HepG2 (cell line): Measurements from ENCODE around the gene DICER1. TPM values are rescaled to one million over a fixed set of nuclear protein-coding genes. Genes with fewer than 3 reads are reported as not detected.

Experiments used
- ATAC-seq: fragments of 200-7000 bp; cut with Tn5 transposase; 3 replicates; pipeline ENCODE4 v1.9.1; 2020; ENCODE audit warnings: mild to moderate bottlenecking, moderate library complexity
- BruUV-seq: library from RNA; stranded (reverse); fragments of 400-500 nt; replicated peaks from 2 replicates; lab custom pipeline; 2021; lab: Mats Ljungman, UMichigan
- CTCF ChIA-PET: fragments of 300-600 bp; formaldehyde crosslinking; extraction: SDS; loops from one replicate; lab custom pipeline; 2021; ENCODE audit warnings: low total read pairs, inconsistent platforms, low intra/inter-chr PET ratio; lab: Yijun Ruan, JAX
- POLR2A ChIA-PET: fragments of 350-600 bp; sonication (Branson Sonifier 250); formaldehyde crosslinking; loops from one replicate; lab custom pipeline; 2020; ENCODE audit warnings: antibody characterized with exemption, inconsistent platforms; lab: Yijun Ruan, JAX
- DNase-seq: peaks from one replicate; pipeline ENCODE4 v3.0.0-alpha.2; 2015; ENCODE audit warnings: low spot score
- FAIRE-seq: peaks from 3 replicates; lab custom pipeline; 2011; peaks lifted over from hg19 to GRCh38; lab: Jason Lieb, UNC
- H2AFZ ChIP-seq: one replicate; pipeline ENCODE4 v1.6.1; 2011; ENCODE audit warnings: low read length, inconsistent platforms
- H3K27ac ChIP-seq: fragments of 300-600 bp; 3 replicates; pipeline ENCODE4 v1.8.0; 2011; ENCODE audit warnings: mixed run types, mild to moderate bottlenecking, mixed read lengths, low read length, inconsistent platforms; ENCODE audit not compliant: insufficient read depth; ENCODE audit errors: extremely low read length
- H3K27me3 ChIP-seq, 2 experiments: fragments of 200-600 bp in 1 of 2; 2 replicates in 1 of 2; 3 replicates in 1 of 2; pipeline versions ENCODE4 v1.6.0 to v1.8.0; 2011; ENCODE audit warnings: low read length in 2 of 2, mild to moderate bottlenecking in 2 of 2, moderate library complexity in 2 of 2, inconsistent platforms in 1 of 2; ENCODE audit not compliant: insufficient read depth in 2 of 2, control insufficient read depth in 1 of 2
- H3K36me3 ChIP-seq, 2 experiments: fragments of 200-600 bp in 1 of 2; replicated peaks in 1 of 2; 2 replicates in 1 of 2; 3 replicates in 1 of 2; pipeline versions ENCODE4 v1.5.1 to v1.8.0; 2011; ENCODE audit warnings: low read length in 2 of 2, inconsistent platforms in 1 of 2; ENCODE audit not compliant: insufficient read depth in 2 of 2, control insufficient read depth in 1 of 2
- H3K4me1 ChIP-seq: 2 replicates; pipeline ENCODE4 v1.5.1; 2012; ENCODE audit warnings: low read length, inconsistent platforms; ENCODE audit not compliant: insufficient read depth
- H3K4me2 ChIP-seq: 2 replicates; pipeline ENCODE4 v1.6.0; 2011; ENCODE audit warnings: low read depth, low read length, inconsistent platforms
- H3K4me3 ChIP-seq, 3 experiments: fragments of 200-600 bp in 1 of 3; sonication (generic), shearing (Covaris generic) in 1 of 3; replicated peaks in 1 of 3; 2 replicates each; pipeline ENCODE4 v1.5.1; 2011 to 2016; ENCODE audit warnings: low read length in 3 of 3, inconsistent platforms in 2 of 3, low read depth in 2 of 3, mild to moderate bottlenecking in 2 of 3, control low read depth in 1 of 3, mixed read lengths in 1 of 3; ENCODE audit not compliant: insufficient read depth in 1 of 3
- H3K79me2 ChIP-seq: one replicate; pipeline ENCODE4 v1.6.1; 2011; ENCODE audit warnings: low read length, inconsistent platforms; ENCODE audit not compliant: insufficient read depth
- H3K9ac ChIP-seq: 2 replicates; pipeline ENCODE4 v1.6.0; 2011; ENCODE audit warnings: mild to moderate bottlenecking, low read depth, low read length, inconsistent platforms; ENCODE audit not compliant: insufficient read depth
- H3K9me3 ChIP-seq: 2 replicates; pipeline ENCODE4 v1.5.1; 2012; ENCODE audit warnings: mild to moderate bottlenecking, low read length
- H4K20me1 ChIP-seq: 2 replicates; pipeline ENCODE4 v1.6.0; 2011; ENCODE audit warnings: inconsistent platforms, mild to moderate bottlenecking, low read length, moderate library complexity; ENCODE audit not compliant: insufficient read depth
- ARNT2 ChIP-seq: sonication (generic); formaldehyde crosslinking; IDR thresholded peaks from 2 replicates; pipeline ENCODE4 v1.8.0; 2022; ENCODE audit warnings: mild to moderate bottlenecking, low read depth, missing genetic modification reagents, moderate library complexity
- BRD4 ChIP-seq: sonication (generic); formaldehyde crosslinking; IDR thresholded peaks from 2 replicates; pipeline ENCODE4 v1.4.0; 2020; ENCODE audit warnings: missing genetic modification reagents
- MTERF4 ChIP-seq: sonication (generic); formaldehyde crosslinking; IDR thresholded peaks from 2 replicates; pipeline ENCODE4 v1.8.0; 2023; ENCODE audit warnings: mild to moderate bottlenecking, missing genetic modification reagents
- PPARG ChIP-seq: conservative IDR thresholded peaks from 2 replicates; pipeline ENCODE4 v1.6.1; 2016; ENCODE audit warnings: missing biosample characterization, missing genetic modification reagents
- PRPF4 ChIP-seq: fragments of 200-400 bp; formaldehyde crosslinking; IDR thresholded peaks from 2 replicates; pipeline ENCODE4 v1.6.1; 2016; ENCODE audit warnings: low read length, low read depth; ENCODE audit not compliant: poor library complexity, severe bottlenecking
- RFX3 ChIP-seq: IDR thresholded peaks from 2 replicates; pipeline ENCODE4 v1.6.1; 2016; ENCODE audit warnings: missing biosample characterization, missing genetic modification reagents
- SCMH1 ChIP-seq: sonication (generic); formaldehyde crosslinking; IDR thresholded peaks from 2 replicates; pipeline ENCODE4 v1.9.0; 2021; ENCODE audit warnings: missing genetic modification reagents, mild to moderate bottlenecking, borderline replicate concordance
- SP2 ChIP-seq: sonication (generic); formaldehyde crosslinking; IDR thresholded peaks from 2 replicates; pipeline ENCODE4 v1.5.1; 2020; ENCODE audit warnings: mild to moderate bottlenecking, missing genetic modification reagents
- TEF ChIP-seq: sonication (generic); formaldehyde crosslinking; IDR thresholded peaks from 2 replicates; pipeline ENCODE4 v1.5.0; 2020; ENCODE audit warnings: missing genetic modification reagents
- THAP7 ChIP-seq: sonication (generic); formaldehyde crosslinking; IDR thresholded peaks from 2 replicates; pipeline ENCODE4 v1.8.1; 2023; ENCODE audit warnings: mild to moderate bottlenecking, missing genetic modification reagents
- TOPORS ChIP-seq: sonication (generic); formaldehyde crosslinking; IDR thresholded peaks from 2 replicates; pipeline ENCODE4 v1.8.0; 2023; ENCODE audit warnings: mild to moderate bottlenecking, missing genetic modification reagents
- ZBTB33 ChIP-seq: sonication (generic); formaldehyde crosslinking; IDR thresholded peaks from 2 replicates; pipeline ENCODE4 v1.4.0; 2020; ENCODE audit warnings: missing genetic modification reagents
- ZNF207 ChIP-seq: fragments of 450-650 bp; IDR thresholded peaks from 2 replicates; pipeline ENCODE4 v1.6.1; 2016; ENCODE audit warnings: antibody characterized with exemption, borderline replicate concordance
- WGBS: methylation state at CpG from one replicate; pipeline ENCODE4 v1.1.6; 2017; ENCODE audit warnings: low lambda C conversion rate; 5-methylcytosine and 5-hydroxymethylcytosine counted together
- in situ Hi-C: cut with HindIII; loops from 2 replicates; pipeline ENCODE4 v1.10.0; 2017; ENCODE audit warnings: low pct_unique_long_range_greater_than_20kb; ENCODE audit not compliant: extremely low pct_ligation_motif_present
- intact Hi-C: fragments of 100-400 bp; cut with micrococcal nuclease; formaldehyde crosslinking; loops from one replicate; pipeline ENCODE4 v1.10.0; 2022; ENCODE audit not compliant: unreplicated experiment
- polyA plus RNA-seq, 8 experiments: library from polyadenylated mRNA; depleted of rRNA in 3 of 8; stranded (reverse) in 7 of 8; unstranded in 1 of 8; fragments of >200 nt; fragmentation: Illumina TruSeq in 4 of 8; extraction: Trizol in 4 of 8; gene quantifications; 2 replicates each; pipeline versions ENCODE4 v1.2.1 to v1.2.3, GENCODE V29; 2011 to 2016; ENCODE audit warnings: low read depth in 4 of 8, missing spikeins in 1 of 8, mixed read lengths in 1 of 8; ENCODE audit not compliant: insufficient read depth in 1 of 8
- total RNA-seq, 5 experiments: library from RNA; depleted of rRNA; stranded (reverse); fragments of >200 nt; fragmentation: Illumina TruSeq; extraction: Trizol; gene quantifications; 2 replicates each; pipeline ENCODE4 v1.2.3, GENCODE V29; 2016; ENCODE audit warnings: low read depth in 1 of 5

DICER1 gene
- total and polyA plus RNA-seq, 2 of the 13 experiments (the other 11 are each of a cell fraction or from before 2014, with no cell fraction given): 31.8 to 61.9 TPM

GRCh38 chr14:95043314-95043713, 114.0 kb downstream of the DICER1 start:
- no peaks in the 10 kb centered on the region for H3K9me3 ChIP-seq
- 23% methylated on average over 5 of the region's 6 CpGs for WGBS
- TF ChIP-seq ARNT2 (CRISPR knock-in tag) (no peak), PPARG (CRISPR knock-in tag) (no peak), PRPF4 (no peak), TOPORS (no peak), TEF (CRISPR knock-in tag) (no peak), BRD4 (CRISPR knock-in tag) (no peak), THAP7 (CRISPR knock-in tag) (no peak), ZNF207 (no peak), MTERF4 (CRISPR knock-in tag) (no peak), SCMH1 (CRISPR knock-in tag) (no peak), SP2 (CRISPR knock-in tag) (no peak), RFX3 (CRISPR knock-in tag) (no peak), ZBTB33 (CRISPR knock-in tag) (no peak)
- H3K27ac ChIP-seq: no peak overlapping the region
- no peak overlapping the region for H3K4me2 ChIP-seq
- no peak overlapping the region for H3K9ac ChIP-seq
- no peak for FAIRE-seq
- H3K4me3 ChIP-seq: no peak overlapping the region
- intact Hi-C loops: no loop called here
- no peaks in the 10 kb centered on the region for H4K20me1 ChIP-seq
- DNase-seq: no peak
- ChIA-PET POLR2A (no interaction called here), CTCF (no interaction called here)
- BruUV-seq: no TSS peak
- H3K79me2 ChIP-seq: no peaks in the 10 kb centered on the region
- ATAC-seq: no peak
- in situ Hi-C loops: no loop called here
- no peak overlapping the region for H2AFZ ChIP-seq
- no peaks in the 10 kb centered on the region for H3K4me1 ChIP-seq
- peaks cover 17 to 86% of the 10 kb centered on the region in 2 experiments for H3K27me3 ChIP-seq
- no peaks in the 10 kb centered on the region for H3K36me3 ChIP-seq
